Activated naive CD4-positive, alpha-beta T cell treated with anti-CD3 and anti-CD28 coated beads, Interleukin-2, amount 50 U/mL, for 16 hours (primary cell): ENCODE data around the gene ZNF276.
A peak's percentile ranks its signal among the peaks of the same experiment; 100 is the strongest.
"Not testable (repeated sequence)": the region's sequence is repeated elsewhere in the genome, so short reads cannot be mapped to it uniquely, and the experiment has no call there.

Experiments used
- DNase-seq: peaks from one replicate; pipeline ENCODE4 v3.0.0-alpha.2; 2020

The ZNF276 gene

GRCh38 chr16:89720813-89721545 lies at the start of gene ZNF276, which contains the start of gene VPS9D1:
Gene ZNF276 (plus strand): TSS chr16:89721537. CDS start chr16:89721641, 104 bp downstream.
Gene VPS9D1 (minus strand): TSS chr16:89720898. CDS start chr16:89720861, 37 bp downstream.
- DNase-seq = peak; percentile 87

GRCh38 chr16:89671565-89671964 lies 49.8 kb upstream of the ZNF276 start:
- not testable (repeated sequence) for DNase-seq

GRCh38 chr16:89672177-89672941 lies 49.0 kb upstream of the ZNF276 start:
- DNase-seq = no peak

GRCh38 chr16:89678258-89678657 lies 43.1 kb upstream of the ZNF276 start:
- no peak for DNase-seq

- DNase-seq = no peak
These were observed 35.4 kb upstream of the ZNF276 start for GRCh38 chr16:89685916-89686315.

GRCh38 chr16:89686520-89687091 lies 34.7 kb upstream of the ZNF276 start, which contains the start of gene CDK10:
Gene CDK10 (plus strand): TSS chr16:89686689. CDS start chr16:89686711, 22 bp downstream.
- peak; percentile 86 for DNase-seq

GRCh38 chr16:89687092-89687940 lies 34.0 kb upstream of the ZNF276 start:
- DNase-seq = no peak

- no peak for DNase-seq
These were observed 32.9 kb upstream of the ZNF276 start for GRCh38 chr16:89688395-89688794.

- DNase-seq = no peak
These were observed 32.2 kb upstream of the ZNF276 start for GRCh38 chr16:89689142-89689541.

- DNase-seq = not testable (repeated sequence)
These were observed 31.7 kb upstream of the ZNF276 start for GRCh38 chr16:89689621-89690020.

GRCh38 chr16:89690392-89690901 lies 30.9 kb upstream of the ZNF276 start:
- DNase-seq = no peak

GRCh38 chr16:89691231-89691985 lies 29.9 kb upstream of the ZNF276 start:
- DNase-seq = no peak

- DNase-seq = no peak
These were observed 29.3 kb upstream of the ZNF276 start for GRCh38 chr16:89691986-89692569.

GRCh38 chr16:89693289-89693731 lies 28.0 kb upstream of the ZNF276 start:
- DNase-seq = no peak

GRCh38 chr16:89693931-89694783 lies 27.2 kb upstream of the ZNF276 start:
- DNase-seq = no peak

- DNase-seq = not testable (repeated sequence)
These were observed 26.6 kb upstream of the ZNF276 start for GRCh38 chr16:89694784-89695085.

- no peak for DNase-seq
These were observed 26.1 kb upstream of the ZNF276 start for GRCh38 chr16:89695086-89695874.

- DNase-seq = no peak
These were observed 25.3 kb upstream of the ZNF276 start for GRCh38 chr16:89695875-89696669.
